ENCODE measurements around the gene S100A13. TPM values are rescaled to one million over a fixed set of nuclear protein-coding genes. Genes with fewer than 3 reads are reported as not detected.

S100A13 gene
- total RNA-seq, 1 donor from 2014 or later = 152 TPM

GRCh38 chr1:153615406-153615805 is 11.9 kb downstream of the S100A13 start:
- DNase-seq (ENCODE audit: low spot score) = no peak
- Mint-ChIP-seq H3K4me3 (ENCODE audit: unreplicated experiment) (no peak overlapping the region), H3K27me3 (ENCODE audit: unreplicated experiment) (peaks cover 16% of the 10 kb centered on the region), H3K36me3 (ENCODE audit: low read depth, unreplicated experiment) (peaks cover 14% of the 10 kb centered on the region), H3K9me3 (ENCODE audit: unreplicated experiment) (no peaks in the 10 kb centered on the region), H3K4me1 (ENCODE audit: unreplicated experiment) (peaks cover 18% of the 10 kb centered on the region), H3K27ac (ENCODE audit: unreplicated experiment) (no peak overlapping the region)
- TF ChIP-seq CTCF (IDR thresholded peaks at IDR 0.05; ENCODE audit: unreplicated experiment) = no peak

- no peaks in the 10 kb centered on the region for H3K9me3 Mint-ChIP-seq (ENCODE audit: unreplicated experiment)
- DNase-seq (ENCODE audit: low spot score) = no peak
- H3K36me3 Mint-ChIP-seq (ENCODE audit: low read depth, unreplicated experiment) = peaks cover 14% of the 10 kb centered on the region
- peaks cover 18% of the 10 kb centered on the region for H3K27me3 Mint-ChIP-seq (ENCODE audit: unreplicated experiment)
- no peak for TF ChIP-seq CTCF (IDR thresholded peaks at IDR 0.05; ENCODE audit: unreplicated experiment)
- H3K4me1 Mint-ChIP-seq (ENCODE audit: unreplicated experiment) = peaks cover 23% of the 10 kb centered on the region
- H3K27ac Mint-ChIP-seq (ENCODE audit: unreplicated experiment) = no peak overlapping the region
- H3K4me3 Mint-ChIP-seq (ENCODE audit: unreplicated experiment) = no peak overlapping the region
These were observed 12.4 kb downstream of the S100A13 start for GRCh38 chr1:153614906-153615305.

- Mint-ChIP-seq H3K27me3 (ENCODE audit: unreplicated experiment) (peaks cover 20% of the 10 kb centered on the region), H3K4me3 (ENCODE audit: unreplicated experiment) (no peak overlapping the region), H3K9me3 (ENCODE audit: unreplicated experiment) (no peaks in the 10 kb centered on the region), H3K36me3 (ENCODE audit: low read depth, unreplicated experiment) (peaks cover 14% of the 10 kb centered on the region), H3K4me1 (ENCODE audit: unreplicated experiment) (peaks cover 28% of the 10 kb centered on the region), H3K27ac (ENCODE audit: unreplicated experiment) (no peak overlapping the region)
- no peak for TF ChIP-seq CTCF (IDR thresholded peaks at IDR 0.05; ENCODE audit: unreplicated experiment)
- no peak for DNase-seq (ENCODE audit: low spot score)
These were observed 13.0 kb downstream of the S100A13 start for GRCh38 chr1:153614189-153614900.

GRCh38 chr1:153613406-153613805 is 13.9 kb downstream of the S100A13 start:
- H3K4me1 Mint-ChIP-seq (ENCODE audit: unreplicated experiment) = peaks cover 38% of the 10 kb centered on the region
- no peak overlapping the region for H3K4me3 Mint-ChIP-seq (ENCODE audit: unreplicated experiment)
- peaks cover 25% of the 10 kb centered on the region for H3K27me3 Mint-ChIP-seq (ENCODE audit: unreplicated experiment)
- H3K27ac Mint-ChIP-seq (ENCODE audit: unreplicated experiment) = no peak overlapping the region
- H3K9me3 Mint-ChIP-seq (ENCODE audit: unreplicated experiment) = no peaks in the 10 kb centered on the region
- no peak for TF ChIP-seq CTCF (IDR thresholded peaks at IDR 0.05; ENCODE audit: unreplicated experiment)
- peaks cover 8% of the 10 kb centered on the region for H3K36me3 Mint-ChIP-seq (ENCODE audit: low read depth, unreplicated experiment)
- DNase-seq (ENCODE audit: low spot score) = no peak

GRCh38 chr1:153612755-153613331 is 14.5 kb downstream of the S100A13 start, which contains the start of gene S100A16:
Gene S100A16 (minus strand): TSS chr1:153613137. CDS start chr1:153608151, 4,986 bp downstream.
- no peak for DNase-seq (ENCODE audit: low spot score)
- H3K27me3 Mint-ChIP-seq (ENCODE audit: unreplicated experiment) = peaks cover 21% of the 10 kb centered on the region
- no peak within 1 kb of the TSS for H3K27ac Mint-ChIP-seq (ENCODE audit: unreplicated experiment)
- TF ChIP-seq CTCF (IDR thresholded peaks at IDR 0.05; ENCODE audit: unreplicated experiment) = no peak
- no peak within 1 kb of the TSS for H3K4me3 Mint-ChIP-seq (ENCODE audit: unreplicated experiment)
- peaks cover 43% of the 10 kb centered on the region for H3K4me1 Mint-ChIP-seq (ENCODE audit: unreplicated experiment)
- no peaks in the 10 kb centered on the region for H3K9me3 Mint-ChIP-seq (ENCODE audit: unreplicated experiment)
- H3K36me3 Mint-ChIP-seq (ENCODE audit: low read depth, unreplicated experiment) = peaks cover 8% of the 10 kb centered on the region

Measured in endothelial cell (in vitro differentiated cells).